Measurements from ENCODE around the gene ALDOB. TPM values are rescaled to one million over a fixed set of nuclear protein-coding genes. Genes with fewer than 3 reads are reported as not detected.

ALDOB gene
- total and polyA plus RNA-seq, 2 of the 13 experiments (the other 11 are each of a cell fraction or from before 2014, with no cell fraction given) = 0.29 to 0.97 TPM

DNA sequence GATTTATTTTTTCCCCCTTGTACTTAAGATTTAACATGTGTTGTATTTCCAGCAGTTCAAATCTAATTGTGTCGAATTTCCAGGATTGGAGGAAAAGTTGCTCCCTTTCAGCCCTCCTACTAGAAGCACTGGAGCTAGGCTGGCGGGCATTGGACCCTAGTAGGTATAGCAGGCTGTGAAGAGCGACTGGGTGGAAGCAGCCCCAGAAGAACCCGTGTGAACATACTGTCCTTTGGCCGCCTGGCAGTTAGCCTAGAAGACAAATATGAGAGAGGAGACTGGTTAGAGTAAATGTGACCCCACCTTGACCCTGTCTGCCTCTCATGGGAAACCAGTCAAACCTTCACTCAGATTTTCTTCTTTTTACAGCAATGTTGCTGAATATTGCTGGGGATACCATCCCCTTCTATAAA is 13.9 kb downstream of the ALDOB start (continued):
- TF ChIP-seq ZNF34 (CRISPR knock-in tag; IDR thresholded peaks at IDR 0.05; ENCODE audit: borderline replicate concordance) (no peak), ZBTB1 (CRISPR knock-in tag; IDR thresholded peaks at IDR 0.05; ENCODE audit: borderline replicate concordance) (no peak), ZNF382 (CRISPR knock-in tag; IDR thresholded peaks at IDR 0.05; ENCODE audit: borderline replicate concordance) (no peak), ZFP90 (CRISPR knock-in tag; IDR thresholded peaks at IDR 0.05; ENCODE audit: borderline replicate concordance) (peak; percentile 72; the same call in 1 of the 2 replicates), MATR3 (CRISPR knock-in tag; IDR thresholded peaks at IDR 0.05) (no peak), TGIF2 (CRISPR knock-in tag; IDR thresholded peaks at IDR 0.05) (no peak), GTF2F1 (IDR thresholded peaks at IDR 0.05; ENCODE audit: low read length) (no peak), ISX (CRISPR knock-in tag; conservative IDR thresholded peaks at IDR 0.05) (no peak), ONECUT2 (CRISPR knock-in tag; IDR thresholded peaks at IDR 0.05) (no peak), NPAS2 (CRISPR knock-in tag; IDR thresholded peaks at IDR 0.05; ENCODE audit: borderline replicate concordance) (no peak), SIX1 (CRISPR knock-in tag; IDR thresholded peaks at IDR 0.05; ENCODE audit: borderline replicate concordance) (no peak; the same call in 1 of the 2 replicates), HNRNPL (IDR thresholded peaks at IDR 0.05; ENCODE audit: low read depth, low read length) (no peak), KDM4B (CRISPR knock-in tag; IDR thresholded peaks at IDR 0.05) (peak; percentile 39; the same call in 1 of the 2 replicates), SRSF1 (optimal IDR thresholded peaks at IDR 0.05; ENCODE audit: low read depth, low read length) (no peak)
- TF ChIP-seq, protein P1, sequence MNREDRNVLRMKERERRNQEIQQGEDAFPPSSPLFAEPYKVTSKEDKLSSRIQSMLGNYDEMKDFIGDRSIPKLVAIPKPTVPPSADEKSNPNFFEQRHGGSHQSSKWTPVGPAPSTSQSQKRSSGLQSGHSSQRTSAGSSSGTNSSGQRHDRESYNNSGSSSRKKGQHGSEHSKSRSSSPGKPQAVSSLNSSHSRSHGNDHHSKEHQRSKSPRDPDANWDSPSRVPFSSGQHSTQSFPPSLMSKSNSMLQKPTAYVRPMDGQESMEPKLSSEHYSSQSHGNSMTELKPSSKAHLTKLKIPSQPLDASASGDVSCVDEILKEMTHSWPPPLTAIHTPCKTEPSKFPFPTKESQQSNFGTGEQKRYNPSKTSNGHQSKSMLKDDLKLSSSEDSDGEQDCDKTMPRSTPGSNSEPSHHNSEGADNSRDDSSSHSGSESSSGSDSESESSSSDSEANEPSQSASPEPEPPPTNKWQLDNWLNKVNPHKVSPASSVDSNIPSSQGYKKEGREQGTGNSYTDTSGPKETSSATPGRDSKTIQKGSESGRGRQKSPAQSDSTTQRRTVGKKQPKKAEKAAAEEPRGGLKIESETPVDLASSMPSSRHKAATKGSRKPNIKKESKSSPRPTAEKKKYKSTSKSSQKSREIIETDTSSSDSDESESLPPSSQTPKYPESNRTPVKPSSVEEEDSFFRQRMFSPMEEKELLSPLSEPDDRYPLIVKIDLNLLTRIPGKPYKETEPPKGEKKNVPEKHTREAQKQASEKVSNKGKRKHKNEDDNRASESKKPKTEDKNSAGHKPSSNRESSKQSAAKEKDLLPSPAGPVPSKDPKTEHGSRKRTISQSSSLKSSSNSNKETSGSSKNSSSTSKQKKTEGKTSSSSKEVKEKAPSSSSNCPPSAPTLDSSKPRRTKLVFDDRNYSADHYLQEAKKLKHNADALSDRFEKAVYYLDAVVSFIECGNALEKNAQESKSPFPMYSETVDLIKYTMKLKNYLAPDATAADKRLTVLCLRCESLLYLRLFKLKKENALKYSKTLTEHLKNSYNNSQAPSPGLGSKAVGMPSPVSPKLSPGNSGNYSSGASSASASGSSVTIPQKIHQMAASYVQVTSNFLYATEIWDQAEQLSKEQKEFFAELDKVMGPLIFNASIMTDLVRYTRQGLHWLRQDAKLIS (CRISPR knock-in tag; IDR thresholded peaks at IDR 0.05) = no peak
- TF ChIP-seq, protein P2, sequence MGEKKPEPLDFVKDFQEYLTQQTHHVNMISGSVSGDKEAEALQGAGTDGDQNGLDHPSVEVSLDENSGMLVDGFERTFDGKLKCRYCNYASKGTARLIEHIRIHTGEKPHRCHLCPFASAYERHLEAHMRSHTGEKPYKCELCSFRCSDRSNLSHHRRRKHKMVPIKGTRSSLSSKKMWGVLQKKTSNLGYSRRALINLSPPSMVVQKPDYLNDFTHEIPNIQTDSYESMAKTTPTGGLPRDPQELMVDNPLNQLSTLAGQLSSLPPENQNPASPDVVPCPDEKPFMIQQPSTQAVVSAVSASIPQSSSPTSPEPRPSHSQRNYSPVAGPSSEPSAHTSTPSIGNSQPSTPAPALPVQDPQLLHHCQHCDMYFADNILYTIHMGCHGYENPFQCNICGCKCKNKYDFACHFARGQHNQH (CRISPR knock-in tag; IDR thresholded peaks at IDR 0.05) = 0 out of 2 replicates have a peak, but pooled peaks have one; percentile 43
- TF ChIP-seq, protein P3, sequence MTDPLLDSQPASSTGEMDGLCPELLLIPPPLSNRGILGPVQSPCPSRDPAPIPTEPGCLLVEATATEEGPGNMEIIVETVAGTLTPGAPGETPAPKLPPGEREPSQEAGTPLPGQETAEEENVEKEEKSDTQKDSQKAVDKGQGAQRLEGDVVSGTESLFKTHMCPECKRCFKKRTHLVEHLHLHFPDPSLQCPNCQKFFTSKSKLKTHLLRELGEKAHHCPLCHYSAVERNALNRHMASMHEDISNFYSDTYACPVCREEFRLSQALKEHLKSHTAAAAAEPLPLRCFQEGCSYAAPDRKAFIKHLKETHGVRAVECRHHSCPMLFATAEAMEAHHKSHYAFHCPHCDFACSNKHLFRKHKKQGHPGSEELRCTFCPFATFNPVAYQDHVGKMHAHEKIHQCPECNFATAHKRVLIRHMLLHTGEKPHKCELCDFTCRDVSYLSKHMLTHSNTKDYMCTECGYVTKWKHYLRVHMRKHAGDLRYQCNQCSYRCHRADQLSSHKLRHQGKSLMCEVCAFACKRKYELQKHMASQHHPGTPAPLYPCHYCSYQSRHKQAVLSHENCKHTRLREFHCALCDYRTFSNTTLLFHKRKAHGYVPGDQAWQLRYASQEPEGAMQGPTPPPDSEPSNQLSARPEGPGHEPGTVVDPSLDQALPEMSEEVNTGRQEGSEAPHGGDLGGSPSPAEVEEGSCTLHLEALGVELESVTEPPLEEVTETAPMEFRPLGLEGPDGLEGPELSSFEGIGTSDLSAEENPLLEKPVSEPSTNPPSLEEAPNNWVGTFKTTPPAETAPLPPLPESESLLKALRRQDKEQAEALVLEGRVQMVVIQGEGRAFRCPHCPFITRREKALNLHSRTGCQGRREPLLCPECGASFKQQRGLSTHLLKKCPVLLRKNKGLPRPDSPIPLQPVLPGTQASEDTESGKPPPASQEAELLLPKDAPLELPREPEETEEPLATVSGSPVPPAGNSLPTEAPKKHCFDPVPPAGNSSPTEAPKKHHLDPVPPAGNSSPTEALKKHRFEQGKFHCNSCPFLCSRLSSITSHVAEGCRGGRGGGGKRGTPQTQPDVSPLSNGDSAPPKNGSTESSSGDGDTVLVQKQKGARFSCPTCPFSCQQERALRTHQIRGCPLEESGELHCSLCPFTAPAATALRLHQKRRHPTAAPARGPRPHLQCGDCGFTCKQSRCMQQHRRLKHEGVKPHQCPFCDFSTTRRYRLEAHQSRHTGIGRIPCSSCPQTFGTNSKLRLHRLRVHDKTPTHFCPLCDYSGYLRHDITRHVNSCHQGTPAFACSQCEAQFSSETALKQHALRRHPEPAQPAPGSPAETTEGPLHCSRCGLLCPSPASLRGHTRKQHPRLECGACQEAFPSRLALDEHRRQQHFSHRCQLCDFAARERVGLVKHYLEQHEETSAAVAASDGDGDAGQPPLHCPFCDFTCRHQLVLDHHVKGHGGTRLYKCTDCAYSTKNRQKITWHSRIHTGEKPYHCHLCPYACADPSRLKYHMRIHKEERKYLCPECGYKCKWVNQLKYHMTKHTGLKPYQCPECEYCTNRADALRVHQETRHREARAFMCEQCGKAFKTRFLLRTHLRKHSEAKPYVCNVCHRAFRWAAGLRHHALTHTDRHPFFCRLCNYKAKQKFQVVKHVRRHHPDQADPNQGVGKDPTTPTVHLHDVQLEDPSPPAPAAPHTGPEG (CRISPR knock-in tag; IDR thresholded peaks at IDR 0.05) = no peak
- TF ChIP-seq, protein P4, sequence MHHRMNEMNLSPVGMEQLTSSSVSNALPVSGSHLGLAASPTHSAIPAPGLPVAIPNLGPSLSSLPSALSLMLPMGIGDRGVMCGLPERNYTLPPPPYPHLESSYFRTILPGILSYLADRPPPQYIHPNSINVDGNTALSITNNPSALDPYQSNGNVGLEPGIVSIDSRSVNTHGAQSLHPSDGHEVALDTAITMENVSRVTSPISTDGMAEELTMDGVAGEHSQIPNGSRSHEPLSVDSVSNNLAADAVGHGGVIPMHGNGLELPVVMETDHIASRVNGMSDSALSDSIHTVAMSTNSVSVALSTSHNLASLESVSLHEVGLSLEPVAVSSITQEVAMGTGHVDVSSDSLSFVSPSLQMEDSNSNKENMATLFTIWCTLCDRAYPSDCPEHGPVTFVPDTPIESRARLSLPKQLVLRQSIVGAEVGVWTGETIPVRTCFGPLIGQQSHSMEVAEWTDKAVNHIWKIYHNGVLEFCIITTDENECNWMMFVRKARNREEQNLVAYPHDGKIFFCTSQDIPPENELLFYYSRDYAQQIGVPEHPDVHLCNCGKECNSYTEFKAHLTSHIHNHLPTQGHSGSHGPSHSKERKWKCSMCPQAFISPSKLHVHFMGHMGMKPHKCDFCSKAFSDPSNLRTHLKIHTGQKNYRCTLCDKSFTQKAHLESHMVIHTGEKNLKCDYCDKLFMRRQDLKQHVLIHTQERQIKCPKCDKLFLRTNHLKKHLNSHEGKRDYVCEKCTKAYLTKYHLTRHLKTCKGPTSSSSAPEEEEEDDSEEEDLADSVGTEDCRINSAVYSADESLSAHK (CRISPR knock-in tag; IDR thresholded peaks at IDR 0.05; ENCODE audit: borderline replicate concordance) = no peak
